OCI-LY1 (cell line): ENCODE results near the gene CYP21A2.

Experiments used
- H2AFZ ChIP-seq: fragments of 200-600 bp; sonication (generic), shearing (Covaris generic); 2 replicates; pipeline ENCODE4 v1.6.0; 2014; ENCODE audit warnings: antibody characterized with exemption, mild to moderate bottlenecking, low read length
- H3F3A ChIP-seq: fragments of 200-600 bp; sonication (generic), shearing (Covaris generic); 2 replicates; pipeline ENCODE4 v1.6.0; 2014; ENCODE audit warnings: mild to moderate bottlenecking, antibody characterized with exemption, low read length, moderate library complexity; ENCODE audit not compliant: insufficient read depth
- H3K27ac ChIP-seq: fragments of 200-600 bp; sonication (generic); 2 replicates; pipeline ENCODE4 v1.5.1; 2014; ENCODE audit warnings: low read length, mixed run types, mild to moderate bottlenecking, low read depth; ENCODE audit not compliant: poor library complexity, severe bottlenecking
- H3K27me3 ChIP-seq: fragments of 200-600 bp; sonication (generic); 2 replicates; pipeline ENCODE4 v1.6.0; 2014; ENCODE audit warnings: antibody characterized with exemption, mild to moderate bottlenecking, low read length, moderate library complexity; ENCODE audit not compliant: insufficient read depth
- H3K36me3 ChIP-seq: fragments of 200-600 bp; sonication (generic); 2 replicates; pipeline ENCODE4 v1.6.1; 2014; ENCODE audit warnings: mild to moderate bottlenecking, antibody characterized with exemption, low read length, moderate library complexity, mixed read lengths; ENCODE audit not compliant: insufficient read depth
- H3K4me1 ChIP-seq: fragments of 200-600 bp; sonication (generic); 2 replicates; pipeline ENCODE4 v1.5.1; 2014; ENCODE audit warnings: mild to moderate bottlenecking, low read length, moderate library complexity; ENCODE audit not compliant: insufficient read depth, severe bottlenecking
- H3K4me2 ChIP-seq: fragments of 200-600 bp; sonication (generic), shearing (Covaris generic); 2 replicates; pipeline ENCODE4 v1.6.1; 2014; ENCODE audit warnings: low read length
- H3K4me3 ChIP-seq: fragments of 200-600 bp; sonication (generic); 2 replicates; pipeline ENCODE4 v1.5.1; 2014; ENCODE audit warnings: low read length, low read depth, mild to moderate bottlenecking, mixed read lengths; ENCODE audit not compliant: poor library complexity, severe bottlenecking
- H3K79me2 ChIP-seq: fragments of 200-600 bp; shearing (Covaris generic); 2 replicates; pipeline ENCODE4 v1.6.1; 2016; ENCODE audit warnings: mixed run types, low read length, mixed read lengths; ENCODE audit not compliant: insufficient read depth
- H3K9ac ChIP-seq: fragments of 200-600 bp; sonication (generic), shearing (Covaris generic); 2 replicates; pipeline ENCODE4 v1.6.1; 2014; ENCODE audit warnings: mild to moderate bottlenecking, low read length, mixed read lengths
- H3K9me2 ChIP-seq: fragments of 200-600 bp; sonication (generic), shearing (Covaris generic); 2 replicates; pipeline ENCODE4 v1.6.1; 2014; ENCODE audit warnings: low read depth, mild to moderate bottlenecking, low read length, mixed read lengths
- H3K9me3 ChIP-seq: fragments of 200-600 bp; shearing (Covaris generic); 2 replicates; pipeline ENCODE4 v1.6.1; 2014; ENCODE audit warnings: low read length, mixed read lengths
- H4K20me1 ChIP-seq: fragments of 200-600 bp; sonication (generic), shearing (Covaris generic); 2 replicates; pipeline ENCODE4 v1.6.0; 2016; ENCODE audit warnings: mild to moderate bottlenecking, low read length; ENCODE audit not compliant: insufficient read depth
- CTCF ChIP-seq: fragments of 200-600 bp; sonication (generic), shearing (Covaris generic); IDR thresholded peaks from 2 replicates; pipeline ENCODE4 v1.5.1; 2017; ENCODE audit warnings: mild to moderate bottlenecking, antibody characterized with exemption, low read length, moderate library complexity, mixed read lengths
- EZH2 ChIP-seq: fragments of 200-600 bp; sonication (generic), shearing (Covaris generic); IDR thresholded peaks from 2 replicates; pipeline ENCODE4 v1.8.0; 2017; ENCODE audit warnings: borderline replicate concordance, mixed run types, mild to moderate bottlenecking, antibody characterized with exemption, low read length, moderate library complexity, mixed read lengths

Gene CYP21A2

GRCh38 chr6:32046450-32047083, 8.4 kb downstream of the CYP21A2 start:
- H3K27ac ChIP-seq: no peak overlapping the region
- no peak overlapping the region for H2AFZ ChIP-seq
- no peaks in the 10 kb centered on the region for H3F3A ChIP-seq
- H3K79me2 ChIP-seq: no peaks in the 10 kb centered on the region
- H3K9me2 ChIP-seq: no peaks in the 10 kb centered on the region
- H3K4me2 ChIP-seq: no peak overlapping the region
- TF ChIP-seq EZH2: no peak
- no peak for TF ChIP-seq CTCF
- no peaks in the 10 kb centered on the region for H4K20me1 ChIP-seq
- H3K4me3 ChIP-seq: no peak overlapping the region
- no peaks in the 10 kb centered on the region for H3K4me1 ChIP-seq
- no peak overlapping the region for H3K9ac ChIP-seq
- no peaks in the 10 kb centered on the region for H3K9me3 ChIP-seq
- no peaks in the 10 kb centered on the region; the same call in 1 of the 2 replicates for H3K27me3 ChIP-seq
- H3K36me3 ChIP-seq: no peaks in the 10 kb centered on the region

GRCh38 chr6:32047084-32047478, 8.9 kb downstream of the CYP21A2 start:
- no peaks in the 10 kb centered on the region for H3K4me1 ChIP-seq
- H3K9me3 ChIP-seq: no peaks in the 10 kb centered on the region
- H3K27me3 ChIP-seq: no peaks in the 10 kb centered on the region; the same call in 1 of the 2 replicates
- H3K79me2 ChIP-seq: no peaks in the 10 kb centered on the region
- H3K9ac ChIP-seq: no peak overlapping the region
- no peaks in the 10 kb centered on the region for H3K9me2 ChIP-seq
- H3K27ac ChIP-seq: no peak overlapping the region
- no peaks in the 10 kb centered on the region for H3F3A ChIP-seq
- H3K4me3 ChIP-seq: no peak overlapping the region
- H3K4me2 ChIP-seq: no peak overlapping the region
- no peaks in the 10 kb centered on the region for H4K20me1 ChIP-seq
- H3K36me3 ChIP-seq: no peaks in the 10 kb centered on the region
- H2AFZ ChIP-seq: no peak overlapping the region
- no peak for TF ChIP-seq EZH2
- no peak for TF ChIP-seq CTCF

GRCh38 chr6:32047539-32047854, 9.3 kb downstream of the CYP21A2 start:
- Histone ChIP-seq H4K20me1 (no peaks in the 10 kb centered on the region), H3K9me2 (no peaks in the 10 kb centered on the region), H3F3A (no peaks in the 10 kb centered on the region), H2AFZ (no peak overlapping the region), H3K36me3 (no peaks in the 10 kb centered on the region), H3K27me3 (no peaks in the 10 kb centered on the region; the same call in 1 of the 2 replicates), H3K4me3 (no peak overlapping the region), H3K9me3 (no peaks in the 10 kb centered on the region), H3K79me2 (no peaks in the 10 kb centered on the region), H3K4me1 (no peaks in the 10 kb centered on the region), H3K4me2 (no peak overlapping the region), H3K9ac (no peak overlapping the region), H3K27ac (no peak overlapping the region)
- no peak for TF ChIP-seq CTCF
- no peak for TF ChIP-seq EZH2
